Thoracic aorta (tissue), 2 donors: ENCODE measurements around the gene CFAP126. TPM values are rescaled to one million over a fixed set of nuclear protein-coding genes. Genes with fewer than 3 reads are reported as not detected.
"Not testable (repeated sequence)": the region's sequence is repeated elsewhere in the genome, so short reads cannot be mapped to it uniquely, and the experiment has no call there.

Experiments
- ATAC-seq: fragments of 150-250 bp; one replicate; pipeline ENCODE4 v1.8.0; 2017; ENCODE audit warnings: low read depth; ENCODE audit not compliant: insufficient number of reproducible peaks, low FRiP score
- DNase-seq: peaks from one replicate; pipeline ENCODE4 v3.0.0-alpha.2; 2020; ENCODE audit warnings: low spot score
- H3K27ac ChIP-seq, 2 donors: fragments of 200-600 bp; sonication (generic); 1 replicate in 1 of 2; 2 replicates in 1 of 2; pipeline ENCODE4 v1.5.1; 2016; ENCODE audit warnings: mild to moderate bottlenecking in 2 of 2, moderate library complexity in 2 of 2
- H3K27me3 ChIP-seq: fragments of 200-600 bp; sonication (generic); replicated peaks from 2 replicates; pipeline ENCODE4 v1.6.0; 2016; ENCODE audit warnings: mild to moderate bottlenecking; ENCODE audit not compliant: insufficient read depth
- H3K36me3 ChIP-seq: fragments of 200-600 bp; sonication (generic); one replicate; pipeline ENCODE4 v1.5.1; 2016
- H3K4me1 ChIP-seq, 2 donors: fragments of 200-600 bp; sonication (generic); 1 replicate in 1 of 2; 2 replicates in 1 of 2; pipeline versions ENCODE4 v1.5.1 to v1.6.0; 2016; ENCODE audit warnings: low read depth in 2 of 2, mild to moderate bottlenecking in 1 of 2; ENCODE audit not compliant: control insufficient read depth in 1 of 2
- H3K4me3 ChIP-seq: fragments of 200-600 bp; sonication (generic); 2 replicates; pipeline ENCODE4 v1.5.1; 2016; ENCODE audit warnings: mild to moderate bottlenecking
- H3K9me3 ChIP-seq: fragments of 200-600 bp; sonication (generic); 2 replicates; pipeline ENCODE4 v1.5.1; 2016
- total RNA-seq, 2 donors: library from RNA; depleted of rRNA; stranded (reverse); fragments of >200 nt; gene quantifications; one replicate each; pipeline versions ENCODE4 v1.1.0 to v1.2.3, GENCODE V29; 2016
- TF ChIP-seq, protein P1 (sequence below): fragments of 200-600 bp; sonication (generic); IDR thresholded peaks from one replicate; pipeline ENCODE4 v1.5.1; 2019; ENCODE audit warnings: antibody characterized with exemption

Gene CFAP126
- total RNA-seq, 2 donors from 2014 or later: not detected

DNA sequence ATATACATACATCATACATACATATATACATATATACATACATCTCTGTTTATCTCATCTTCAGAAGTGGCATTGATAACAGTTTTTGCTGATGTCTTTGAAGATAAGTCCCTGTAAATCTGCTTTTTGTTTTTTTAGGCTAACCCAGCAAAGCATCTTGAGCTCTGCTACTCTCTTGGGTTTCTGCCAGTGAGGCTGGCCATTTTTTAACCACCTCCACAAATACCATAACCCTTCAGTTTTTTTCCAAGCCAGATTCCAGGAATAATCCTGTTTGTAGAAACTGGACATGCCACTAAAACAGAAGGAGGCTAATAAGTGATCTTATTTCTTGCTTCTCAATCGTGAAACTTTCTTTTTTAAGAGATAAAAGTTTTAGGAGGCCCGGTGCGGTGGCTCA lies 31.9 kb downstream of the CFAP126 start:
- Histone ChIP-seq H3K4me3 (no peak overlapping the region), H3K27ac (no peak overlapping the region), H3K27me3 (no peaks in the 10 kb centered on the region), H3K36me3 (peaks cover 33% of the 10 kb centered on the region), H3K9me3 (no peaks in the 10 kb centered on the region), H3K4me1 (no peaks in the 10 kb centered on the region)
- DNase-seq (no peak), ATAC-seq (no peak)
- TF ChIP-seq, protein P1, sequence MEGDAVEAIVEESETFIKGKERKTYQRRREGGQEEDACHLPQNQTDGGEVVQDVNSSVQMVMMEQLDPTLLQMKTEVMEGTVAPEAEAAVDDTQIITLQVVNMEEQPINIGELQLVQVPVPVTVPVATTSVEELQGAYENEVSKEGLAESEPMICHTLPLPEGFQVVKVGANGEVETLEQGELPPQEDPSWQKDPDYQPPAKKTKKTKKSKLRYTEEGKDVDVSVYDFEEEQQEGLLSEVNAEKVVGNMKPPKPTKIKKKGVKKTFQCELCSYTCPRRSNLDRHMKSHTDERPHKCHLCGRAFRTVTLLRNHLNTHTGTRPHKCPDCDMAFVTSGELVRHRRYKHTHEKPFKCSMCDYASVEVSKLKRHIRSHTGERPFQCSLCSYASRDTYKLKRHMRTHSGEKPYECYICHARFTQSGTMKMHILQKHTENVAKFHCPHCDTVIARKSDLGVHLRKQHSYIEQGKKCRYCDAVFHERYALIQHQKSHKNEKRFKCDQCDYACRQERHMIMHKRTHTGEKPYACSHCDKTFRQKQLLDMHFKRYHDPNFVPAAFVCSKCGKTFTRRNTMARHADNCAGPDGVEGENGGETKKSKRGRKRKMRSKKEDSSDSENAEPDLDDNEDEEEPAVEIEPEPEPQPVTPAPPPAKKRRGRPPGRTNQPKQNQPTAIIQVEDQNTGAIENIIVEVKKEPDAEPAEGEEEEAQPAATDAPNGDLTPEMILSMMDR: no peak

DNA sequence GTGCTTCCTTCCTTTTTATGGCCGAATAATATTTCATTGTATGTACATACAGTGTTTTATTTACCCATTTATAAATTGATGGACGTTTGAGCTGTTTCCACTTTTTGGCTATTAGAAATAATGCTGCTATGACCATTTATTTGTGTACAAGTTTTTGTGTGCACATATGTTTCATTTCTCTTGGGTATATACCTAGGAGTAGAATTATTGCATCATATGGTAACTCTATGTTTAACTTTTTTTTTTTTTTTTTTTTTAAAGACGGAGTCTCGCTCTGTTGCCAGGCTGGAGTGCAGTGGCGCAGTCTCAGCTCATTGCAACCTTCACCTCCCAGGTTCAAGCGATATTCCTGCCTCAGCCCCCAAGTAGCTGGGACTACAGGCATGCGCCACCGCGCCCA lies 34.5 kb downstream of the CFAP126 start:
- Histone ChIP-seq H3K36me3 (peaks cover 40% of the 10 kb centered on the region), H3K27me3 (no peaks in the 10 kb centered on the region), H3K4me3 (no peak overlapping the region), H3K4me1 (no peaks in the 10 kb centered on the region), H3K27ac (no peak overlapping the region), H3K9me3 (no peaks in the 10 kb centered on the region)
- ATAC-seq: no peak
- TF ChIP-seq, protein P1: no peak
- no peak for DNase-seq

DNA sequence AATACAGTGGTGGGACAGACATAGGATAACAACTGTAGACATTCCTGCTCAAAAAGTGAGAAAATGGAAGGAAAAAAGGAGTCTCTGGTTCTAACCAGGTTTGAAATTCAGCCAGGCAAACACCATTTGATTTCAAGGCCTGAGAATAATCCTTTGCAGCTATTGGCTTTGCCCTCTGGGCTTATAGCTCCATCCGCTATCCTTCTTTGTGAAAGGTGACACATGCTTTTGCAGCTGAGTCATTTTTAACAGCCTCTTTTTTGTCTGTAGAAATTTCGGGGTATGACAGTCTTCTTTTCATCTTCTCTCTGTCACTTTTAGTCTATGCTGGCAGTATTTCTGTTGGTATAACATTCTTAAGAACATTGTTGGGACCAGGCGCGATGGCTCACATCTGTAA lies 37.3 kb downstream of the CFAP126 start:
- DNase-seq: no peak
- Histone ChIP-seq H3K9me3 (no peaks in the 10 kb centered on the region), H3K36me3 (peaks cover 53% of the 10 kb centered on the region), H3K27me3 (no peaks in the 10 kb centered on the region), H3K27ac (no peak overlapping the region), H3K4me3 (no peak overlapping the region), H3K4me1 (no peaks in the 10 kb centered on the region)
- ATAC-seq: no peak
- TF ChIP-seq, protein P1: no peak

DNA sequence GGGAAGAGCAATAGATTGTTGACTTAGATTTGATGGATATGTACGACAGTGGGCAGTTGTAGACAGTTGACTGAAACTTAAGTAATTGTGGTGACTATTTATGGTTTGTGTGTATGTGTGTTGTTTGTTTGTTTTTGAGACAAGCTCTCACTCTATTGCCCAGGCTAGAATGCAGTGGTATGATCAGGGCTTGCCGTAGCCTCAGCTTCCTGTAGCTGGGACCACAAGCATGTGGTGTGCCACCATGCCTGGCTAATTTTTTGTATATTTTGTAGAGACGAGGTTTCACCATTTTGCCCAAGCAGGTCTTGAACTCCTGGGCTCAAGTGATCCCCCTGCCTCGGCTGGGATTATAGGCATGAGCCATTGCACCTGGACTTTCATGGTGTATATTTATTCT lies 43.7 kb downstream of the CFAP126 start:
- Histone ChIP-seq H3K9me3 (no peaks in the 10 kb centered on the region), H3K36me3 (peaks cover 26% of the 10 kb centered on the region), H3K4me3 (no peak overlapping the region), H3K4me1 (no peaks in the 10 kb centered on the region), H3K27me3 (no peaks in the 10 kb centered on the region), H3K27ac (no peak overlapping the region)
- TF ChIP-seq, protein P1: no peak
- ATAC-seq: no peak
- no peak for DNase-seq

DNA sequence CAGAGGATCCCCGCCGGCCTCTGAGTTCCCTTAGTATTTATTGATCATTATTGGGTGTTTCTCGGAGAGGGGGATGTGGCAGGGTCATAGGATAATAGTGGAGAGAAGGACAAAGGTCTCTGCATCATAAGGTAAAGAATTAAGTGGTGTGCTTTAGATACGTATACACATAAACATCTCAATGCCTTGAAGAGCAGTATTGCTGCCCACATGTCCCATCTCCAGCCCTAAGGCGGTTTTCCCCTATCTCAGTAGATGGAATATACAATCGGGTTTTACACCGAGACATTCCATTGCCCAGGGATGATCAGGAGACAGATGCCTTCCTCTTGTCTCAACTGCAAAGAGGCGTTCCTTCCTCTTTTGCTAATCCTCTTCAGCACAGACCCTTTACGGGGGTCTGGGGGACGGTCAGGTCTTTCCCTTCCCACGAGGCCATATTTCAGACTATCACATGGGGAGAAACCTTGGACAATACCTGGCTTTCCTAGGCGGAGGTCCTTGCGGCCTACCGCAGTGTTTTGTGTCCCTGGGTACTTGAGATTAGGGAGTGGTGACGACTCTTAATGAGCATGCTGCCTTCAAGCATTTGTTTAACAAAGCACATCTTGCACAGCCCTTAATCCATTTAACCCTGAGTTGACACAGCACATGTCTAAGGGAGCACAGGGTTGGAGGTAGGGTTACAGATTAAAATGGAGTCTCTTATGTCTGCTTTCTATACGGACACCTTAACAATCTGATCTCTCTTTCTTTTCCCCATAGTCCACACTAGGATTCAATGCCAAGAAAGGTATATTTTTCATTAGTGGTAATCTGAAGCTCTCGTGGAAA lies 51.6 kb downstream of the CFAP126 start:
- ATAC-seq, H3K27me3 ChIP-seq, H3K27ac ChIP-seq, H3K9me3 ChIP-seq, DNase-seq, H3K36me3 ChIP-seq, H3K4me3 ChIP-seq: not testable (repeated sequence)
- H3K4me1 ChIP-seq: peaks cover 10 to 14% of the 10 kb centered on the region in 2 donors

Other genes with a start within 250 kb of the CFAP126 start
- 10 to 100 TPM; 22.7 to 92.7 TPM for gene PFDN2, start 249.8 kb downstream of the CFAP126 start, total RNA-seq
- 10 to 100 TPM; 25.3 to 42.1 TPM for gene NIT1, start 249.8 kb downstream of the CFAP126 start, total RNA-seq
- gene DEDD, start 235.2 kb downstream of the CFAP126 start, total RNA-seq: 10 to 100 TPM; 30.7 to 34.3 TPM
- gene UFC1, start 213.9 kb downstream of the CFAP126 start, total RNA-seq: 10 to 100 TPM; 54.2 to 73.9 TPM
- 10 to 100 TPM; 23.2 to 28.8 TPM for gene USP21, start 208.4 kb downstream of the CFAP126 start, total RNA-seq
- gene PPOX, start 201.4 kb downstream of the CFAP126 start, total RNA-seq: 10 to 100 TPM; 18.2 to 33.6 TPM
- gene B4GALT3, start 190.4 kb downstream of the CFAP126 start, total RNA-seq: 100 to 1,000 TPM in 1 of 2 donors, 10 to 100 TPM in 1; 36.4 to 145 TPM
- 100 to 1,000 TPM in 1 of 2 donors, 10 to 100 TPM in 1; 15.0 to 171 TPM for gene ADAMTS4, start 168.8 kb downstream of the CFAP126 start, total RNA-seq
- 10 to 100 TPM; 61.5 to 63.5 TPM for gene NDUFS2, start 165.5 kb downstream of the CFAP126 start, total RNA-seq
- 100 to 1,000 TPM in 1 of 2 donors, 10 to 100 TPM in 1; 82.9 to 101 TPM for gene FCER1G, start 152.6 kb downstream of the CFAP126 start, total RNA-seq
- gene APOA2, start 144.2 kb downstream of the CFAP126 start, total RNA-seq: not detected
- 10 to 100 TPM; 12.8 to 13.4 TPM for gene TOMM40L, start 141.8 kb downstream of the CFAP126 start, total RNA-seq
- gene NR1I3, start 129.7 kb downstream of the CFAP126 start, total RNA-seq: not detected
- gene PCP4L1, start 109.1 kb downstream of the CFAP126 start, total RNA-seq: 1 to 10 TPM in 1 of 2 donors, under 1 TPM in 1; 0.68 to 1.8 TPM
- 1 to 10 TPM; 2.7 to 2.8 TPM for gene MPZ, start 57.9 kb downstream of the CFAP126 start, total RNA-seq
- 10 to 100 TPM; 38.9 to 95.7 TPM for gene SDHC, start 53.5 kb downstream of the CFAP126 start, total RNA-seq
- gene FCGR2A, start 137.6 kb upstream of the CFAP126 start, total RNA-seq: 100 to 1,000 TPM; 113 to 169 TPM
- gene HSPA6, start 156.7 kb upstream of the CFAP126 start, total RNA-seq: 10 to 100 TPM in 1 of 2 donors, 1 to 10 TPM in 1; 7.7 to 11.9 TPM
- gene FCGR3A, start 181.9 kb upstream of the CFAP126 start, total RNA-seq: 10 to 100 TPM; 41.2 to 46.8 TPM